ENCODE measurements around the gene PACS1. TPM values are rescaled to one million over a fixed set of nuclear protein-coding genes. Genes with fewer than 3 reads are reported as not detected.
"Not testable (repeated sequence)": the region's sequence is repeated elsewhere in the genome, so short reads cannot be mapped to it uniquely, and the experiment has no call there.

The PACS1 gene
- total RNA-seq, 4 donors from 2014 or later, result 37.1 to 97.8 (median 54.3) TPM

DNA sequence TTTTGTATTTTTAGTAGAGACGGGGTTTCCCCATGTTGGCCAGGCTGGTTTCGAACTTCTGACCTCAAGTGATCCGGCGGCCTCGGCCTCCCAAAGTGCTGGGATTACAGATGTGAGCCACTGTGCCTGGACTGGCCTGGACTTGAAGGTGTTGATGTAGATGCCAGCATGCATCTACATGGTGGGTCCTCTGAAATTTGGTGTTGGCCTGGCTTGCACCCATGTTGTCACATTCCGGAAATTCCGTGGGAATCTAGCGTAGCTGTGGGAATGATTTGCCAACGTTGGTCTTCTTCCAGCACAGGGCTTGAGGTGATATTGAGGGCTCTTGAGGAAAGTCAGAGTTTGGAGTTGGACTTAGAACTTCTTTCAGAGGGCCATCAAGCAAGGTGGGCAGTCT is 6.5 kb downstream of the PACS1 start:
- TF ChIP-seq POLR2A (IDR thresholded peaks at IDR 0.05; ENCODE audit: low read depth), result no peak
- Histone ChIP-seq H3K27ac (replicated peaks in 1 of 4) (no peak overlapping the region), H3K27me3 (no peaks in the 10 kb centered on the region), H3K36me3 (peaks cover 0 to 22% (median 14%) of the 10 kb centered on the region in 4 donors), H3K4me3 (no peak overlapping the region), H3K9me3 (no peaks in the 10 kb centered on the region), H3K4me1 (peaks cover 23 to 48% (median 38%) of the 10 kb centered on the region in 4 donors)
- 85% methylated on average over 9 of the region's 9 CpGs for WGBS
- intact Hi-C loops (cut with DNase I), result no loop called here
- DNase-seq (ENCODE audit: extremely low spot score), result no peak

- Histone ChIP-seq H3K27ac (replicated peaks in 1 of 4) (no peak overlapping the region), H3K4me3 (no peak overlapping the region), H3K4me1 (peaks cover 32 to 48% (median 37%) of the 10 kb centered on the region in 4 donors), H3K27me3 (no peaks in the 10 kb centered on the region), H3K36me3 (peaks cover 0 to 19% (median 14%) of the 10 kb centered on the region in 4 donors), H3K9me3 (no peaks in the 10 kb centered on the region)
- no peak for DNase-seq (ENCODE audit: extremely low spot score)
- intact Hi-C loops (cut with DNase I), result no loop called here
- TF ChIP-seq EP300 (IDR thresholded peaks at IDR 0.05), result no peak
- TF ChIP-seq POLR2A (IDR thresholded peaks at IDR 0.05; ENCODE audit: low read depth), result no peak
- no peak for TF ChIP-seq POLR2AphosphoS5 (IDR thresholded peaks at IDR 0.05)
- TF ChIP-seq, protein P1, sequence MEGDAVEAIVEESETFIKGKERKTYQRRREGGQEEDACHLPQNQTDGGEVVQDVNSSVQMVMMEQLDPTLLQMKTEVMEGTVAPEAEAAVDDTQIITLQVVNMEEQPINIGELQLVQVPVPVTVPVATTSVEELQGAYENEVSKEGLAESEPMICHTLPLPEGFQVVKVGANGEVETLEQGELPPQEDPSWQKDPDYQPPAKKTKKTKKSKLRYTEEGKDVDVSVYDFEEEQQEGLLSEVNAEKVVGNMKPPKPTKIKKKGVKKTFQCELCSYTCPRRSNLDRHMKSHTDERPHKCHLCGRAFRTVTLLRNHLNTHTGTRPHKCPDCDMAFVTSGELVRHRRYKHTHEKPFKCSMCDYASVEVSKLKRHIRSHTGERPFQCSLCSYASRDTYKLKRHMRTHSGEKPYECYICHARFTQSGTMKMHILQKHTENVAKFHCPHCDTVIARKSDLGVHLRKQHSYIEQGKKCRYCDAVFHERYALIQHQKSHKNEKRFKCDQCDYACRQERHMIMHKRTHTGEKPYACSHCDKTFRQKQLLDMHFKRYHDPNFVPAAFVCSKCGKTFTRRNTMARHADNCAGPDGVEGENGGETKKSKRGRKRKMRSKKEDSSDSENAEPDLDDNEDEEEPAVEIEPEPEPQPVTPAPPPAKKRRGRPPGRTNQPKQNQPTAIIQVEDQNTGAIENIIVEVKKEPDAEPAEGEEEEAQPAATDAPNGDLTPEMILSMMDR (IDR thresholded peaks at IDR 0.05), result no peak
- 92% methylated on average over 3 of the region's 3 CpGs for WGBS
Observed at GRCh38 chr11:66077927-66078326, 7.9 kb downstream of the PACS1 start.

- peaks cover 42 to 58% (median 47%) of the 10 kb centered on the region in 4 donors for H3K4me1 ChIP-seq
- DNase-seq (ENCODE audit: extremely low spot score); intact Hi-C loops (cut with DNase I); H3K27me3 ChIP-seq; H3K4me3 ChIP-seq; H3K9me3 ChIP-seq; H3K27ac ChIP-seq (replicated peaks in 1 of 4): not testable (repeated sequence)
- H3K36me3 ChIP-seq, result peaks cover 0 to 17% (median 12%) of the 10 kb centered on the region in 4 donors
- 87% methylated on average over 7 of the region's 7 CpGs for WGBS
Observed at GRCh38 chr11:66078949-66079348, 8.9 kb downstream of the PACS1 start.

GRCh38 chr11:66080055-66080817 is 10.2 kb downstream of the PACS1 start:
- peaks cover 52 to 71% (median 58%) of the 10 kb centered on the region in 4 donors for H3K4me1 ChIP-seq
- H3K27ac ChIP-seq (replicated peaks in 1 of 4), result peak overlapping the region; percentile 40 to 58 (median 48)
- H3K4me3 ChIP-seq, result no peak overlapping the region
- H3K9me3 ChIP-seq, result no peaks in the 10 kb centered on the region
- TF ChIP-seq POLR2A (IDR thresholded peaks at IDR 0.05; ENCODE audit: low read depth), result no peak
- TF ChIP-seq EP300 (IDR thresholded peaks at IDR 0.05), result no peak
- no peak for TF ChIP-seq POLR2AphosphoS5 (IDR thresholded peaks at IDR 0.05)
- TF ChIP-seq, protein P1 (IDR thresholded peaks at IDR 0.05), result no peak
- peaks cover 0 to 7% (median 5%) of the 10 kb centered on the region in 4 donors for H3K36me3 ChIP-seq
- intact Hi-C loops (cut with DNase I), result no loop called here
- DNase-seq (ENCODE audit: extremely low spot score), result no peak
- H3K27me3 ChIP-seq, result no peaks in the 10 kb centered on the region
- 55% methylated on average over 9 of the region's 9 CpGs for WGBS

DNA sequence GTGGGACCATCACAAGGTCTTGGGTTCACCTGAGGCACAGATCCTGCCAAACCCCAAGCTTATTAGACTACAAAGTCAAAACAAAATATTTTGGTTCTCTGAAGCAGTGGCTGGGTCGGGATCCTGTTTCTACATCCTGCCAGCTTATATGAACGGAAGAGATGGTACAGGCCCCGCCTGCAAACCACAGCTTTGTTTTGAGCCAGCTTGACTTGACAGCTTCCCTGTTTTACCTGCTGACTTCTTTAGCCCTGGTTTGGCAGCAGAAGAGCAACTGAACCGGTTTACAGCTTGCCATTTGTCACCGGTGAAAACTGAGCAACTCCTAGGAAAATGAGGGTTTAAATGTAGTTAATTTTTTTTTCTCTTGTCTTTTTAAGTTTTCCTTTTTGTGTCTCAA is 11.4 kb downstream of the PACS1 start:
- no peak for DNase-seq (ENCODE audit: extremely low spot score)
- 38% methylated on average over 5 of the region's 5 CpGs for WGBS
- peak overlapping the region; percentile 4 to 58 (median 48) for H3K27ac ChIP-seq (replicated peaks in 1 of 4)
- TF ChIP-seq POLR2AphosphoS5 (IDR thresholded peaks at IDR 0.05), result peak in 1 of 2 donors; percentile 9
- TF ChIP-seq POLR2A (IDR thresholded peaks at IDR 0.05; ENCODE audit: low read depth), result no peak
- no peak overlapping the region for H3K4me3 ChIP-seq
- H3K27me3 ChIP-seq, result no peaks in the 10 kb centered on the region
- H3K4me1 ChIP-seq, result peaks cover 52 to 70% (median 58%) of the 10 kb centered on the region in 4 donors
- peaks cover 0 to 4% (median under 1%) of the 10 kb centered on the region in 4 donors for H3K36me3 ChIP-seq
- intact Hi-C loops (cut with DNase I), result no loop called here
- H3K9me3 ChIP-seq, result no peaks in the 10 kb centered on the region

GRCh38 chr11:66082946-66083698 is 13.1 kb downstream of the PACS1 start:
- DNase-seq (ENCODE audit: extremely low spot score), result no peak
- Histone ChIP-seq H3K4me3 (no peak overlapping the region), H3K36me3 (no peaks in the 10 kb centered on the region), H3K9me3 (no peaks in the 10 kb centered on the region), H3K27ac (replicated peaks in 1 of 4) (no peak overlapping the region), H3K27me3 (no peaks in the 10 kb centered on the region), H3K4me1 (peaks cover 48 to 71% (median 53%) of the 10 kb centered on the region in 4 donors)
- 55% methylated on average over 4 of the region's 4 CpGs for WGBS
- intact Hi-C loops (cut with DNase I), result no loop called here
- TF ChIP-seq, protein P1 (IDR thresholded peaks at IDR 0.05), result no peak
- TF ChIP-seq EP300 (IDR thresholded peaks at IDR 0.05) (no peak), POLR2A (IDR thresholded peaks at IDR 0.05; ENCODE audit: low read depth) (no peak), POLR2AphosphoS5 (IDR thresholded peaks at IDR 0.05) (no peak)
